Muscle of arm (tissue), 12 donors: ENCODE results near the gene CLEC16A. TPM values are rescaled to one million over a fixed set of nuclear protein-coding genes. Genes with fewer than 3 reads are reported as not detected.

ENCODE experiments used
- DNase-seq: peaks from one replicate; pipeline ENCODE4 v3.0.0-alpha.2; 2013
- polyA plus RNA-seq, 12 donors: library from polyadenylated mRNA; unstranded; fragments of 120-200 nt; gene quantifications; one replicate each; pipeline ENCODE4 v1.2.1, GENCODE V29; 2013; ENCODE audit not compliant: insufficient read length in 12 of 12

CLEC16A gene
- polyA plus RNA-seq, 12 donors, result 11.8 to 16.1 (median 14.0) TPM; not detected in 1

DNA sequence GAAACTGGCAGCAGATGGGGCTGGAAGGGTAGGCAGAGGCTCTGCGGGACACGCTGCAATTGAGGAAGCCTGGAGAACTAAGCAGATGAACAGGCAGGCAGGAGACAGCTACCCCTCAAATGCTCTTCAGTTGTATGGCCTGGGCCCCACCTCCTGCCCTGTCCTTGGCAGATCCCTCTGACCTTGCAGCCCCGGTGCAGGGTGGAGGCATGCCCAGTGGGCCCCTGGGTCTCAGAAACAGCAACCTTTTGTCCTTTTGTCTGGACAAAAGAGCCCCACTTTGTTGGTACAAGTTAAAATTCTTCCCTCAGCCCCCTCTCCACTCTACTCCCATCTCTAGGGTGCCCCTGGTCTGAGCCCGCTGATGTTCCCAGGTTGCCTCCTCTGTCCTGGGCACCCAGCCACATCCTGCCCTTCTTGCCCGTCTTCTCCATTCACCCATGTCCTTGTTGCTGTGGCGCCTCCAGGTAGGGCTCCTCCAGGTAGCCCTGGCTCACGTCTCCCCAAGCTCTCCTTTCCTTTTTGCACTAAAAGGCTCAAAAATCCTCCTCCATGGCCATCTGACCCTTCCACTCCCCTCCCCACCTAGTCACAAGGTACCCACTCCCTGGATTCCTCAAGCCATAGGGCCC, 136.8 kb downstream of the CLEC16A start:
- no peak for DNase-seq

DNA sequence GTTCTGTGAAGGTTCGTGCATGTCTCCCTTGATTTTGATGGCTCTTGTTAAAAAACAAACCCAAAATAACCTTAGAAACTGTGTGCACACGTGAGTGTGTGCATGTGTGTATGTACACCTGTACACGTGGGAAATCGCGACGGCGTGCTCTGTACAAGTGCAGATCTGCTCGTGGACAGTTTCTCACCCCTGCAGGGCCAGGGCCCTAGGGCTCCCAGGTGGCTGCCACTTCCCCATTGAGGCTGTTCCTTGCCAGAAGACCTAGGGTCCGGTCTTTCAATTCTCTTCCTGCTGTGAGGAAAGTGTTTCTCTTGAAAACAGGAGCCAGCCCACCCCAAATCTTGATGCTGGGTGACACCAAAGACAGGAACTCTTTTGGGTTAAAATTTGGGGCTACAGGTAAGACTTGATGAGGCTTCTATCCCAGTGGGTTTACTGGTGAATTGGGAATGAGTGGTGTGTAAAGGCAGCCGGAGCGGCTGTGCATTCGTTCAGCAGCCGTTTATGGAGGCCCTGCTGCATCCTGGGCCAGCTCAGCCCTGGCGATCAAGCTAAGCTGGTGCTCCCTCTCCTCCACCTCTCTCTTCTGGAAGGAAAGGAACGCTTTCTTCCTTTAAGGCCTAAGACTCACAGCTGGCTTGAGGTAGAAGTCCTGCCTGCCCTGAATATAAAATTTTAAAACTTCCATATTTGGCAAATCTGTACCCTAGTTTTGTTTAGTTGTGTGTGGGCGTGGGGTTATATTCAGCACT, 137.9 kb downstream of the CLEC16A start:
- no peak for DNase-seq

GRCh38 chr16:11082860-11083388, 138.6 kb downstream of the CLEC16A start:
- DNase-seq, result no peak

DNA sequence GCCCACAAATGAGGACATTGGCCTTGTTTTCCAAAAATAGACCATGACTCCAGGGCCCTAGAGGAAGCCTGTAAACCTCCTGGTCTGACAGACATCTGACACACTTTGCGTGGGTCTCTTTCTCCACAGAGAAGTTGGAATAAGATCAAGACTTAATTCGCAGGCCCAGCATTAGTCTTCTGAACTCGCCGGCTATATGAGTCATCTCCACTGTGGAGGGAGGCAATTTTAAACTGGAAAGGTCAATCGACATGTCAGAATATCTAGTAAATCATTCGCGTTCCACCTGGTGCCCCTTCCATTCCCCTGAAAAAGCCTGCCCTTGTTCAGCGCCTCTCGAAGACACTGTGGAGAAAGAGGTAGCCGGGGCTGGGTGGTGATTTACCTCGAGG, 140.1 kb downstream of the CLEC16A start:
- DNase-seq, result no peak

DNA sequence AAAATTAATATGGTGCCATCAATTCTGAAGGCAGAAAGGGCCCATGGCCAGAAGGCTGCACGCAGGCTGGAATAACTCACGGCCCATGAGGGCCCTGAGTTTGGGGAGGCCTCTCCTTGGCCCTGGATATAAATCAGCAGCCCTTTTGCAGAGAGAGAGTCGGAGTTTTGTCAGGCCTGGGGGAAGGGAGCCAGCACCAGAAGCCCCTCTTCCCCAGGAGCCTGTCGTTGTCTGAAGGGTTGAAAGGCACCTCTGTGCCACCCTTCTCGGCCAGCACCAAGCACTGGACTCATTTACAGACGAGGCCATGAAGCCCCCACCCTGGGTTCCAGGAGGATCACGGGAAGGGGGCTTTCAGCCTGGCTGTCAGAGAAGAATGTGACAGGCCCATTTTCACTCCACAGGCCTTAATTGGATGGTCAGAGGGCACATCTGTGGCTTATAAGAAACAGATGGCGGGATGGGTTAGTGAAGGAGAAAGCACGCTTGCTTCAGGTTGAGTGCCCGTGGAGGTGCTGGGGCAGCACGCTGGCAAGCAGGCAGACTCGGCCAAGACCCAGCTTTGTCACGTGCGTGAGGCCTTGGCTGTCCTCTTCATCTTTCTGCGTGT, 140.6 kb downstream of the CLEC16A start:
- no peak for DNase-seq

DNA sequence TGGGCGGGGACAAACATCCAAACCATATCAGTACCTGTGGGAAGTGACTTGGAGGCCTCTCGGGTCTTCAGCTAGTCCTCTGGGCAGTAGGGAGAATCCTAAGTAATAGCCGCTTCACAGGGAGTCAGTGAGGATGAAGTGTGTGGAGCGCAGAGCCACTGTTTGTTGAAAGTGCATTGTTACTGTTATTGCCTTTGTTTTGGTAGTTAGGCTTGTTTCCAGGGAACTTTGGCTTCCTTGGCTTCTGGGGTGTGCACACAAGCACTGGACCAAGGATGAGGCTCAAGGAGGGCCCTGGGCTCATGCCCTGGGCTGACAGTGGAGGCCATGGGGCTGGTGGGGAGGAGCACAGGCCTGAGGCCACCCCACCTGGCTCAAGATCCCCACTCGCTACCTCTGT, 141.6 kb downstream of the CLEC16A start:
- no peak for DNase-seq

GRCh38 chr16:11087691-11088073, 143.3 kb downstream of the CLEC16A start:
- no peak for DNase-seq

DNA sequence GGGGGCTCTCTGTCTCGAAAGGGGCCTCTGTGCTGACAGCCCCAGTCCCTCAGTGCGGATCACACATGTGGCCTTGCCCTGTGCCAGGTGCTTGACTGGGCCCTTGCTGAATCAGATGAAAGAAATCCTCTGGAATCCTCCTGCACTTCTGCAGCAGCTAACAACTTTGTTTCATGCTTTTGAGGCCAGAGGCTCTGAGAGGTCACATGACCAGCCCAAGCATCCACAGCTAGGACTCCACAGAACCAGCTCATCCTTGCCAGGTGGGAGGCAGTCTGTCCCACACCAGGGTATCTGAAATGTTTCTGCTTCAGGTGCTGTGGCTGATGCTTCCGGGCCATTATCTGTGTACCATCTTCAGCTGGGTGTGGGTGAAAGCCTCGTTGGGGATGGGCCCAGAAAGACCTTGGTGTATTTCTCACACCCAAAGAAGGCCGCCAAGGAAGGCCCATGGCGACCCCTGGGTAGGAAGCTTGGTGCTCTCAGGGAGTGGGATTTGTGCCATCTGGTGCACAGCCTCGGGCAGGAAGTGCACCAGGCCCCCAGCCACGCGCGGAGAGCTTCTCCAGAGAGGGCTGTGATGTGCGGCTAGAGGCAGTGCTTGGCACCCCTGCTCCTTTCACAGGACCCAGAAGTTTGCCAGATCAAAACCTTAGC, 143.8 kb downstream of the CLEC16A start:
- DNase-seq, result no peak

DNA sequence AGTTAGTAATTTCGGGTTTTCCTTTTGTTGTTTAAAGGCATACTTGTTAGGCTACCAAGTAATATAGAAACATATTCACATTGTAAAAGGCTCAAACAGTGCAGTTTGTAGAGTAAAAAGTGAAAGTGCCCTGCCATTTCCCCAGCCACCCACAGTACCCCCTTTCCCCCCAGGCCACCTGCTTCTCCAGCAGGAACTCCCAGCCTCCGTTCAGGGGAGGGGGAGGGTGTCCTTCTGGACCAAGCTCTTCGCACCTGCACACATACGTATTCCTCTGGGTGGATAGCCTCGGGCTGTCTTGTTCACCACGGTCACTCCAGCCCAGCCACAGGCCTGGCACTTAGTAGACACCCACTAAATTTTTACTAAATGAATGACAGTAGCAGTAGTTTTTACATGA, 144.5 kb downstream of the CLEC16A start:
- DNase-seq, result no peak

DNA sequence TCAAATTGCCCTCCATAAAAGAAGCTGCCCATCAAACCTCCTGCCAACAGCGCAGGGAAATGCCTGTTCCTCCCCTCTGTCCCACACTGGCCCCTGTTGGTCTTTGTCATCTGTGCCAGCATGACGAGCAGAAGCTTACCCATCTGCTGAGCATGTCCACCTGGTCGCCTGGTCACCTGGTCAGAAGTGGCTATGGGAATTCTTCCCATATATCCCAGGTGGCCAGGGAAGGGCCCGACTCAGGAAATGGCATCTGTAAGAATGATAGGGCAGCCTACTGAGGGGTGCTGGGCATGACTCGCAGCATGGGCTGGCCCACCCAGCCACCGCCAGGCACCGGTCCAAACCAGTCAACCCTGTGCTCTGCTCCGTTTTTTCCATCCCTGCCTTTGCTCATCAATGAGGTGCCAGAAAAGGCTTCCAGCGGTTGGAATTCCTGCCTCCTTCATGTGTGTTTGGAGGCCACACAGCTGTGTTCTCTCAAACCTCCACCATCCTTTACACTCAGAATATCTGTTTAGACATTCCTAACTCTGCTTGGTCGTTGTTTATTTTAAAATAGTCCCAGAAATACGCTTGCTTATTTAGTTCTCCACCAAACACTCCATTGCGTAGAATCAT, 145.2 kb downstream of the CLEC16A start:
- DNase-seq, result no peak

DNA sequence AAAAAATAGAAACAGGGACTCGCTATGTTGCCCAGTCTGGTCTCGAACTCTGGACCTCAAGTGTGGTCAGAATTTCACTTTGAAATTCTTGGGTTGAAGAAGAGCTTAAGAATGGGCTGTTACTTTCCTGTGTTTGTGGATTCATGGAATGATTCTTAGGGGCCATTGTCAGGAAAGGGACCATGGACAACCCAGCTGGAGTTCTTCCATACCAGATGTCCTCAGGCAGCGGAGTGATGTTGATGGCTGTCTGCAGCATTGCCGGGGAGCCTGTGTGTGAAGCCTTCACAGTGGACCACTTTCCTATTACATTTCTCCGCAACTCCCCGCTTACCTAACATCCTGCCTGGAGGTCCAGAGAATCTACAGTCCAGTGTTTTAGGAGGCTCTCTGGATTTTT, 145.9 kb downstream of the CLEC16A start:
- no peak for DNase-seq

DNA sequence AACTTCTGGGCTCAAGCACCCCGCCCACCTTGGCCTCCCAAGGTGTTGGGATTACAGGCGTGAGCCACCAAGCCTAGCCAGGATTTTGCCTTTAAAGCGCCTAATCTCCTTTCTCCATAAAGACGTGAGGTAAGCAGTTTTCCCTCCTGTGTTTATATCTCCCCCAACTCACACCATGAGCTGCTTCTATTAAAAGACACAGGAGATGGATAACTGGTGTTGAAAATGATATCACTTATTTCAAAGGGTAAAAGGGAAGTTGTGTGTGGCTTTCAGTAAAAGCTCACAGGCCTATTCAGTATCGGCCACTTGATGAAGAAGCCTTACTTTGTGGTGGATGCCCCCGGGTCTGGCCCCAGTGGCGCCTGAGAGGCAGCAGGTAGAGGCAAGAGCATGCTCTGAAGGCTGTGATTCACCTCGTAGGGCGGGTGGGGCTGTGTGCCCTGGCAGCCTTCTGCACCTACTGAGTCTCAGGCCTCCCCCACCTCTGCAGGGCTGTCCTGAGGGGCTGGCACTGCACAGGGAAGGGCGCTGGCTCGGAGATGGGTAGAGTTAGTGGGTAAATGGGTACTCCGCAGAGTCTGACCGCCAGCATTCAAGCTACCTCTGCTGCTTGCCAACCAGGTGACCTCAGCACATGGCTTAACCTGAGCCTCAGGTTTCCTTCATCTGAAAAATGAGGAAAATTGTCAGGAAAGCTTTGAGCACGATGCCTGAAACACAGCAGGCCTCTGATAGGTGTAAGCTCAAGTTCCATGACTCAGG, 146.8 kb downstream of the CLEC16A start:
- DNase-seq, result no peak

GRCh38 chr16:11092788-11093571, 148.6 kb downstream of the CLEC16A start:
- no peak for DNase-seq

GRCh38 chr16:11093572-11094074, 149.3 kb downstream of the CLEC16A start:
- DNase-seq, result no peak

DNA sequence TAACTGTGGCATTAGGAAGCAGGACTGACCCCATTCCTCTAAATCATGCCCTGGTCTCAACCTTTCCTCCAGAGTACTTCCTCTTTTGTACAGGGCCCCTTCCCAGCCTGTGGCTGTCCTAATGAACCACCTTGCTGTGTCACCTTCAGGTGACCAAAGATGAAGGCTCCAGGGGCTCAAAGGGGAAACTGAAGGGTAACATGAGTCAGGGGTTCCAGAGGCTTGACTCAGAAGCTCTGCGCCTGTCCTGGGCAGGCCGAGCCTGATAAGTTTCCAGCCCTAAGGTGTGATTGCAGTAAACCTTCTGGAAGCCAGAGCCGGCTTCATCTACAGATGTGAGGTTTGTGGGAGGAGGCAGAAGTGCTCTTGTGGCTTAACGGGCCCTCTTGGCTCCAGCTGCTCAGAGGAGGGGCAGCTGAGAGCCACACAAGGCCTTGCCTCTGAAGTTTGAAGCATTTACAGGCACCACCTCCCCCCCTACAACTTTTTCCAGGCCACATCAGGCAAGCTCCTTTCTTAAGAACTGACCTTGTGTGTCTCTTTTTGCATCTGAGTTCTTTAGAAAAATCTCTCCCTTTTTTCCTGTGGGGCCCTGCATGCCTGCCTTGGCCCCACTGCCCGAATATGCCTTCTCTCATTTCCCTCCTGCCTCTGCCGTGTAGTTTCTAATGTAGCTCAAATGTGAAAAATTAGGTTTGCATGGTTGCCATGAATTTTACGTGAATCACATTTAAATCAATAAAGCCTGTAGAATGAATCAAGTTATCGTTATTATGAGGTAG, 149.9 kb downstream of the CLEC16A start:
- no peak for DNase-seq

- DNase-seq, result no peak
Measured at GRCh38 chr16:11094857-11095565, 150.6 kb downstream of the CLEC16A start.

- no peak for DNase-seq
Measured at GRCh38 chr16:11095935-11096334, 151.6 kb downstream of the CLEC16A start.

- no peak for DNase-seq
Measured at GRCh38 chr16:11097094-11097786, 152.9 kb downstream of the CLEC16A start.
